Hepatocyte (in vitro differentiated cells): ENCODE results near the gene IL17RC. TPM values are rescaled to one million over a fixed set of nuclear protein-coding genes. Genes with fewer than 3 reads are reported as not detected.

Experiments
- DNase-seq: peaks from one replicate; pipeline ENCODE4 v3.0.0-alpha.2; 2016; ENCODE audit warnings: low spot score
- H2AFZ ChIP-seq: fragments of 200-600 bp; sonication (generic); 2 replicates; pipeline ENCODE4 v1.6.0; 2016; ENCODE audit warnings: antibody characterized with exemption, mild to moderate bottlenecking
- H3K27ac ChIP-seq: fragments of 200-600 bp; sonication (generic); 2 replicates; pipeline ENCODE4 v1.5.1; 2016; ENCODE audit warnings: mild to moderate bottlenecking
- H3K27me3 ChIP-seq: fragments of 200-600 bp; sonication (generic); 2 replicates; pipeline ENCODE4 v1.6.1; 2016
- H3K36me3 ChIP-seq: fragments of 200-600 bp; sonication (generic); replicated peaks from 2 replicates; pipeline ENCODE4 v1.5.1; 2016; ENCODE audit warnings: low read depth; ENCODE audit not compliant: insufficient read depth
- H3K4me1 ChIP-seq: fragments of 200-600 bp; sonication (generic); 2 replicates; pipeline ENCODE4 v1.5.1; 2016; ENCODE audit warnings: mild to moderate bottlenecking, moderate library complexity; ENCODE audit not compliant: insufficient read depth
- H3K4me2 ChIP-seq: fragments of 200-600 bp; sonication (generic); 2 replicates; pipeline ENCODE4 v1.6.0; 2016
- H3K4me3 ChIP-seq: fragments of 200-600 bp; sonication (generic); 2 replicates; pipeline ENCODE4 v1.5.1; 2016; ENCODE audit warnings: mild to moderate bottlenecking
- H3K79me2 ChIP-seq: fragments of 200-600 bp; sonication (generic); 2 replicates; pipeline ENCODE4 v1.6.0; 2017; ENCODE audit warnings: mild to moderate bottlenecking
- H3K9me2 ChIP-seq: fragments of 200-600 bp; sonication (generic); replicated peaks from 2 replicates; pipeline ENCODE4 v1.6.0; 2017; ENCODE audit warnings: mild to moderate bottlenecking; ENCODE audit not compliant: insufficient read depth
- H3K9me3 ChIP-seq: fragments of 200-600 bp; sonication (generic); 2 replicates; pipeline ENCODE4 v1.5.1; 2016; ENCODE audit warnings: low read depth, mild to moderate bottlenecking
- H4K20me1 ChIP-seq: fragments of 200-600 bp; sonication (generic); 2 replicates; pipeline ENCODE4 v1.6.0; 2016; ENCODE audit warnings: mild to moderate bottlenecking; ENCODE audit not compliant: insufficient read depth, poor library complexity, severe bottlenecking
- EZH2 ChIP-seq: fragments of 200-600 bp; sonication (generic); IDR thresholded peaks from 2 replicates; pipeline ENCODE4 v1.6.1; 2016; ENCODE audit warnings: antibody characterized with exemption, mild to moderate bottlenecking, borderline replicate concordance
- EZH2phosphoT487 ChIP-seq: fragments of 200-600 bp; sonication (generic); IDR thresholded peaks from one replicate; pipeline ENCODE4 v1.6.1; 2018; ENCODE audit warnings: antibody characterized with exemption, mild to moderate bottlenecking, low read depth, moderate library complexity; ENCODE audit not compliant: unreplicated experiment, severe bottlenecking
- WGBS: methylation state at CpG from one replicate; pipeline ENCODE4 v1.1.6; 2016; ENCODE audit warnings: low lambda C conversion rate; ENCODE audit errors: missing lambda C conversion rate; 5-methylcytosine and 5-hydroxymethylcytosine counted together
- polyA plus RNA-seq: library from polyadenylated mRNA; unstranded; fragments of >200 nt; fragmentation: Nextera tagmentation; extraction: Ambion mirVana; gene quantifications from 2 replicates; pipeline ENCODE4 v1.2.1, GENCODE V29; 2016
- total RNA-seq: library from RNA; depleted of rRNA; stranded (reverse); fragments of >200 nt; gene quantifications from 2 replicates; pipeline ENCODE4 v1.2.3, GENCODE V29; 2014
- TF ChIP-seq, protein P1 (sequence below): fragments of 200-600 bp; sonication (generic); IDR thresholded peaks from 2 replicates; pipeline ENCODE4 v1.5.1; 2016; ENCODE audit warnings: antibody characterized with exemption, mild to moderate bottlenecking; ENCODE audit not compliant: poor library complexity

Gene IL17RC
- total RNA-seq = 27.3 and 39.4 TPM in 2 replicates
- polyA plus RNA-seq = 47.8 and 48.5 TPM in 2 replicates

DNA sequence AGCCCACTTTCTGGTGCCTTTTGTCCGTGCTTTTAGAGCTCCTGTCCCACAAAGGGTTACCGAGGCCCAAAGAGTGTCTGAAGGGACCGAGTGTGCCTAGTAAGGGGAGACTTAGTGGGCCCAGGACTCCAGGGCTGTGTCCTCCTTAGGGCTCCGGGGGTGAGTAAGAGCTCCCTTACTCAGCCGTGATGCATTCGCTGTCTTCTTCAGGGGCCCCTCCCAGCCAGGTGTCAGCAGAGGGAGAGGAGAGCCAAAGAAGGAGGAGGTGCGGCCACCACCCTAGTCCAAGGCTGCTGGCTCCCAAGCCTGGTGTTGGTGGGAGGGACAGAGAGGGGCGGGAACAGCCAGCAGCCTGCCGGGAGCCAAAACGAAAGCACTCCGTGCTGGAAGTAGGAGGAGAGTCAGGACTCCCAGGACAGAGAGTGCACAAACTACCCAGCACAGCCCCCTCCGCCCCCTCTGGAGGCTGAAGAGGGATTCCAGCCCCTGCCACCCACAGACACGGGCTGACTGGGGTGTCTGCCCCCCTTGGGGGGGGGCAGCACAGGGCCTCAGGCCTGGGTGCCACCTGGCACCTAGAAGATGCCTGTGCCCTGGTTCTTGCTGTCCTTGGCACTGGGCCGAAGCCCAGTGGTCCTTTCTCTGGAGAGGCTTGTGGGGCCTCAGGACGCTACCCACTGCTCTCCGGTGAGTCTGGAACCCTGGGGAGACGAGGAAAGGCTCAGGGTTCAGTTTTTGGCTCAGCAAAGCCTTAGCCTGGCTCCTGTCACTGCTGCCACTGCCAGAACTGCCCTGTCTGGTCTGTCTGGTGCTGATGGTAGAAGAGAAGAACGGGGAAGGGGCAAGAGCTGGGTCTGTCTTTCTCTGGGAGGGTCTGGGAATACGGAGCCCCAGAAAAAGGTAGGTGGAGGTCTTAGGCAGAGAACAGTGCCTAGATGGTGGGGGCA, at the start of gene IL17RC:
IL17RC (plus strand) TSS at position 365 of the 947 bp plus-strand sequence; CDS start at position 583, 218 bp downstream.
- Histone ChIP-seq H4K20me1 (no peaks in the 10 kb centered on the region), H3K79me2 (peaks cover 12% of the 10 kb centered on the region), H3K4me3 (peak within 1 kb of the TSS; percentile 59), H3K9me3 (no peaks in the 10 kb centered on the region), H2AFZ (peak within 1 kb of the TSS; percentile 69), H3K9me2 (no peaks in the 10 kb centered on the region), H3K4me1 (peaks cover 45% of the 10 kb centered on the region), H3K36me3 (no peaks in the 10 kb centered on the region), H3K4me2 (peak within 1 kb of the TSS; percentile 94), H3K27me3 (no peaks in the 10 kb centered on the region), H3K27ac (peak within 1 kb of the TSS; percentile 91)
- TF ChIP-seq, protein P1, sequence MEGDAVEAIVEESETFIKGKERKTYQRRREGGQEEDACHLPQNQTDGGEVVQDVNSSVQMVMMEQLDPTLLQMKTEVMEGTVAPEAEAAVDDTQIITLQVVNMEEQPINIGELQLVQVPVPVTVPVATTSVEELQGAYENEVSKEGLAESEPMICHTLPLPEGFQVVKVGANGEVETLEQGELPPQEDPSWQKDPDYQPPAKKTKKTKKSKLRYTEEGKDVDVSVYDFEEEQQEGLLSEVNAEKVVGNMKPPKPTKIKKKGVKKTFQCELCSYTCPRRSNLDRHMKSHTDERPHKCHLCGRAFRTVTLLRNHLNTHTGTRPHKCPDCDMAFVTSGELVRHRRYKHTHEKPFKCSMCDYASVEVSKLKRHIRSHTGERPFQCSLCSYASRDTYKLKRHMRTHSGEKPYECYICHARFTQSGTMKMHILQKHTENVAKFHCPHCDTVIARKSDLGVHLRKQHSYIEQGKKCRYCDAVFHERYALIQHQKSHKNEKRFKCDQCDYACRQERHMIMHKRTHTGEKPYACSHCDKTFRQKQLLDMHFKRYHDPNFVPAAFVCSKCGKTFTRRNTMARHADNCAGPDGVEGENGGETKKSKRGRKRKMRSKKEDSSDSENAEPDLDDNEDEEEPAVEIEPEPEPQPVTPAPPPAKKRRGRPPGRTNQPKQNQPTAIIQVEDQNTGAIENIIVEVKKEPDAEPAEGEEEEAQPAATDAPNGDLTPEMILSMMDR = no peak
- TF ChIP-seq EZH2 (no peak), EZH2phosphoT487 (no peak)
- DNase-seq = peak; percentile 94
- WGBS = 21% methylated on average over 15 of the region's 19 CpGs

- Histone ChIP-seq H2AFZ (no peak overlapping the region), H4K20me1 (no peaks in the 10 kb centered on the region), H3K27ac (no peak overlapping the region), H3K27me3 (no peaks in the 10 kb centered on the region), H3K4me2 (no peak overlapping the region), H3K36me3 (no peaks in the 10 kb centered on the region), H3K4me3 (no peak overlapping the region), H3K9me2 (no peaks in the 10 kb centered on the region), H3K9me3 (no peaks in the 10 kb centered on the region), H3K79me2 (no peaks in the 10 kb centered on the region), H3K4me1 (peaks cover 17% of the 10 kb centered on the region)
- TF ChIP-seq EZH2 (no peak), EZH2phosphoT487 (no peak)
- TF ChIP-seq, protein P1 = no peak
- no peak for DNase-seq
- WGBS = 94% methylated on average over 12 of the region's 12 CpGs
Observed at GRCh38 chr3:9867106-9867505, 49.8 kb upstream of the IL17RC start.

DNA sequence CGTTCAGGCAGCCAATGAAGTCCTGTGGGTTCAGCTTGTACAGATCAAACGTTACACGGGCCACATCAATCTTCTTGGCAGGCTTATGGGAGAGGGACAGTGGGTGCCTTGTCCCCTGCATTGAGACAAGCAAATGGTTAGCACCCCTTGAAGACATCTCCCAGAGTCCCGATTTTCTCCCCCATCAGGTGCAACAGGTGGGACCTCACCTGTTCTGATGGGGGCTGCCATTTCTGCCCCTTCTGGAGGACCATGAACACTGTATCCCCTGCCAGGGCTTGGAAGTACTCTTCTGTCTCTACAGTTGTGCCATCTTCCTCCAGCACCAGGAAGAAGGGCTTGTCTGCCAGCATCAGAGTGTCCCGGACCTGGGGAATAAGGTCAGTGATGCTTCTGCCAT, 46.9 kb upstream of the IL17RC start:
- Histone ChIP-seq H3K9me3 (no peaks in the 10 kb centered on the region), H3K36me3 (no peaks in the 10 kb centered on the region), H3K27me3 (no peaks in the 10 kb centered on the region), H3K9me2 (no peaks in the 10 kb centered on the region), H3K4me3 (no peak overlapping the region), H2AFZ (no peak overlapping the region), H3K79me2 (no peaks in the 10 kb centered on the region), H3K4me1 (peaks cover 4% of the 10 kb centered on the region), H3K4me2 (no peak overlapping the region), H3K27ac (no peak overlapping the region), H4K20me1 (no peaks in the 10 kb centered on the region)
- 85% methylated on average over 5 of the region's 5 CpGs for WGBS
- TF ChIP-seq EZH2phosphoT487 = no peak
- TF ChIP-seq, protein P1 = no peak
- TF ChIP-seq EZH2 = no peak
- DNase-seq = no peak
